DMS53 (cell line): Measurements from ENCODE around the gene ADCYAP1R1.

Source experiments
- DNase-seq: peaks from one replicate; lab custom pipeline; 2025; lab: John Stamatoyannopoulos, UW

The ADCYAP1R1 gene

GRCh38 chr7:31068006-31068675 is 16.0 kb downstream of the ADCYAP1R1 start:
- no peak for DNase-seq

- DNase-seq, result no peak
Measured at GRCh38 chr7:31069860-31070555, 17.9 kb downstream of the ADCYAP1R1 start.

GRCh38 chr7:31070991-31071644 is 19.0 kb downstream of the ADCYAP1R1 start:
- DNase-seq, result no peak

- DNase-seq, result no peak
Measured at GRCh38 chr7:31071645-31072029, 19.5 kb downstream of the ADCYAP1R1 start.

- no peak for DNase-seq
Measured at GRCh38 chr7:31073326-31074119, 21.4 kb downstream of the ADCYAP1R1 start.

GRCh38 chr7:31074120-31074383 is 21.9 kb downstream of the ADCYAP1R1 start:
- no peak for DNase-seq

GRCh38 chr7:31074403-31075085 is 22.4 kb downstream of the ADCYAP1R1 start:
- no peak for DNase-seq

- DNase-seq, result no peak
Measured at GRCh38 chr7:31075086-31075405, 22.9 kb downstream of the ADCYAP1R1 start.

- DNase-seq, result no peak
Measured at GRCh38 chr7:31076051-31076450, 23.9 kb downstream of the ADCYAP1R1 start.

- DNase-seq, result no peak
Measured at GRCh38 chr7:31076641-31077310, 24.7 kb downstream of the ADCYAP1R1 start.

GRCh38 chr7:31077484-31078362 is 25.6 kb downstream of the ADCYAP1R1 start:
- DNase-seq, result no peak

- no peak for DNase-seq
Measured at GRCh38 chr7:31078363-31078990, 26.4 kb downstream of the ADCYAP1R1 start.

- no peak for DNase-seq
Measured at GRCh38 chr7:31079126-31079823, 27.2 kb downstream of the ADCYAP1R1 start.

- no peak for DNase-seq
Measured at GRCh38 chr7:31079824-31080511, 27.9 kb downstream of the ADCYAP1R1 start.

- no peak for DNase-seq
Measured at GRCh38 chr7:31080763-31081162, 28.7 kb downstream of the ADCYAP1R1 start.

GRCh38 chr7:31082017-31082416 is 29.9 kb downstream of the ADCYAP1R1 start:
- DNase-seq, result no peak

- DNase-seq, result no peak
Measured at GRCh38 chr7:31082447-31082846, 30.3 kb downstream of the ADCYAP1R1 start.

GRCh38 chr7:31083210-31083786 is 31.2 kb downstream of the ADCYAP1R1 start:
- DNase-seq, result no peak

- DNase-seq, result no peak
Measured at GRCh38 chr7:31084226-31084625, 32.1 kb downstream of the ADCYAP1R1 start.
